ENCODE measurements around the gene DCAF8.

Gene DCAF8

DNA sequence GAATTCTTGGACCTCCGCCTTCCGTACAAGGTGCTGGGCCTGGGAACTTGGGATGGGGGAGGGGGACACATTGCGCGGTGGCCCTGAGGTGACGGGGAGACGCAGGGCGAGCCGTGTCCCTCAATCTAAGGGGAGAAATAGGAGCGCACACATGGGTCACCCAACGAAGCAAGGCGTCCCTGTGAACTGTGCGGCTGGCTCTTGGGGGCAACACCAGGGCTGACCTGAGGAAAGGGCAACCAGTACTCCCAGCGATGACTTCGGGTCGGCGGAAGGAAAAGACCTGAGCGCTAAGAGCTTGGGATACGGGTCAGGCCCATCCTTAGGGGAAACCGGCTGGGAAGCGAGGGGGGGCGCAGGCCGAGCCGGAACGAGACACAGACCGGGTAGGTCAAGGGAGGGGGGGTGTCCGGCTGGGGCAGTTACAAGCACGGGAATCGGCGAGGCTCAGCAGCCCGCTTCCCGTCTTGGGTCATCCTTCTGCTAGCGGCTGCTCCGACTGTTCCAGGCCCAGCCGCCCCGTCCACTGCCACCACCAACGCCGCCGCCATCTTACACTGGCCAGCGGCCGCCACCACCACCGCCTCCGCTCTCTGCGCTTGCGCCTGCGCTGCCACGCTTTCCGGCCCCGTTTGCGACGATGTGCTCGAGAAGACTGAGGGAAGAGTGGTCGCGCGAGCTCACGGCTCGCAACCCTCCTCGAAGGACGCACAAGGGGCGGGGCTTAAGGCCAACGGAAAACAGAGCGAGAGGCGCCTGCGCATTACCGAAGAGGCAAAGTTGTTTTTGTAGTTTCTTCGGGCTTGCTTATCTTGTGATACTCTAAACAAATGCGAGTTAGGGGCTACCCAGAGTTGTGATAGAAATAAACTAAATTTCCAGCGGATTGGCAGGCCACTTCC is at the start of gene DCAF8:
Gene DCAF8 (minus strand): TSS at position 657 of the 902 bp plus-strand sequence. CDS start 18,541 bp downstream, outside the sequence.
- ATAC-seq = peak; percentile 94
- TF ChIP-seq ARNTL (CRISPR knock-in tag; IDR thresholded peaks at IDR 0.05; ENCODE audit: borderline replicate concordance, low read depth) = no peak
- TF ChIP-seq, protein P1, sequence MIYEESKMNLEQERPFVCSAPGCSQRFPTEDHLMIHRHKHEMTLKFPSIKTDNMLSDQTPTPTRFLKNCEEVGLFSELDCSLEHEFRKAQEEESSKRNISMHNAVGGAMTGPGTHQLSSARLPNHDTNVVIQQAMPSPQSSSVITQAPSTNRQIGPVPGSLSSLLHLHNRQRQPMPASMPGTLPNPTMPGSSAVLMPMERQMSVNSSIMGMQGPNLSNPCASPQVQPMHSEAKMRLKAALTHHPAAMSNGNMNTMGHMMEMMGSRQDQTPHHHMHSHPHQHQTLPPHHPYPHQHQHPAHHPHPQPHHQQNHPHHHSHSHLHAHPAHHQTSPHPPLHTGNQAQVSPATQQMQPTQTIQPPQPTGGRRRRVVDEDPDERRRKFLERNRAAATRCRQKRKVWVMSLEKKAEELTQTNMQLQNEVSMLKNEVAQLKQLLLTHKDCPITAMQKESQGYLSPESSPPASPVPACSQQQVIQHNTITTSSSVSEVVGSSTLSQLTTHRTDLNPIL (CRISPR knock-in tag; IDR thresholded peaks at IDR 0.05; ENCODE audit: low read depth) = no peak
- no peak for TF ChIP-seq OSR1 (CRISPR knock-in tag; IDR thresholded peaks at IDR 0.05)

DNA sequence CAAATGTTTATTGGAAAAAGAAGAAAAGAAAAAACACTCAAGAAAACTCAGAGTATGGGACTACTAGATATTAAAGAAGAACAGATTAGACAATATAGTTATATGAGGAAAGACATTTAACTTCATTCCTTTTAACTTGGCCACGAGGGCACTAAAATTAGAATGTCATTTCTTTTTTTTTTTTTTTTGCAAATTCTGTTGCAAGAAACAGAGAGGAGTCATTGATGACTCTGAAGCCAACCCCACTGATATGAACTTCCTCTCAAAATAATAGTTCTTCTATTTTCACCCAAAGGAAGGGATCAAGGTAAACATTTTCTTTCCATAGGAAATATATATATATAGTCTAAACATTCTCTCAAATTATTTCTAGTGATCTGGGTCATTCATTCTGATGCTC is 47.2 kb upstream of the DCAF8 start:
- TF ChIP-seq OSR1 (CRISPR knock-in tag; IDR thresholded peaks at IDR 0.05) = no peak
- no peak for TF ChIP-seq ZFP30 (CRISPR knock-in tag; IDR thresholded peaks at IDR 0.05)
- no peak for TF ChIP-seq PPARA (CRISPR knock-in tag; IDR thresholded peaks at IDR 0.05; ENCODE audit: borderline replicate concordance)
- no peak for TF ChIP-seq TOX (CRISPR knock-in tag; IDR thresholded peaks at IDR 0.05; ENCODE audit: borderline replicate concordance)
- no peak for TF ChIP-seq ZC3H10 (CRISPR knock-in tag; IDR thresholded peaks at IDR 0.05)
- no peak for TF ChIP-seq SNAI2 (CRISPR knock-in tag; IDR thresholded peaks at IDR 0.05)
- no peak for TF ChIP-seq ZNF70 (CRISPR knock-in tag; IDR thresholded peaks at IDR 0.05)
- TF ChIP-seq, protein P2, sequence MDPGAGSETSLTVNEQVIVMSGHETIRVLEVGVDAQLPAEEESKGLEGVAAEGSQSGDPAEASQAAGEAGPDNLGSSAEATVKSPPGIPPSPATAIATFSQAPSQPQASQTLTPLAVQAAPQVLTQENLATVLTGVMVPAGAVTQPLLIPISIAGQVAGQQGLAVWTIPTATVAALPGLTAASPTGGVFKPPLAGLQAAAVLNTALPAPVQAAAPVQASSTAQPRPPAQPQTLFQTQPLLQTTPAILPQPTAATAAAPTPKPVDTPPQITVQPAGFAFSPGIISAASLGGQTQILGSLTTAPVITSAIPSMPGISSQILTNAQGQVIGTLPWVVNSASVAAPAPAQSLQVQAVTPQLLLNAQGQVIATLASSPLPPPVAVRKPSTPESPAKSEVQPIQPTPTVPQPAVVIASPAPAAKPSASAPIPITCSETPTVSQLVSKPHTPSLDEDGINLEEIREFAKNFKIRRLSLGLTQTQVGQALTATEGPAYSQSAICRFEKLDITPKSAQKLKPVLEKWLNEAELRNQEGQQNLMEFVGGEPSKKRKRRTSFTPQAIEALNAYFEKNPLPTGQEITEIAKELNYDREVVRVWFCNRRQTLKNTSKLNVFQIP (CRISPR knock-in tag; IDR thresholded peaks at IDR 0.05; ENCODE audit: borderline replicate concordance, low read depth) = no peak
- TF ChIP-seq, protein P1 (CRISPR knock-in tag; IDR thresholded peaks at IDR 0.05; ENCODE audit: low read depth) = no peak
- TF ChIP-seq, protein P3, sequence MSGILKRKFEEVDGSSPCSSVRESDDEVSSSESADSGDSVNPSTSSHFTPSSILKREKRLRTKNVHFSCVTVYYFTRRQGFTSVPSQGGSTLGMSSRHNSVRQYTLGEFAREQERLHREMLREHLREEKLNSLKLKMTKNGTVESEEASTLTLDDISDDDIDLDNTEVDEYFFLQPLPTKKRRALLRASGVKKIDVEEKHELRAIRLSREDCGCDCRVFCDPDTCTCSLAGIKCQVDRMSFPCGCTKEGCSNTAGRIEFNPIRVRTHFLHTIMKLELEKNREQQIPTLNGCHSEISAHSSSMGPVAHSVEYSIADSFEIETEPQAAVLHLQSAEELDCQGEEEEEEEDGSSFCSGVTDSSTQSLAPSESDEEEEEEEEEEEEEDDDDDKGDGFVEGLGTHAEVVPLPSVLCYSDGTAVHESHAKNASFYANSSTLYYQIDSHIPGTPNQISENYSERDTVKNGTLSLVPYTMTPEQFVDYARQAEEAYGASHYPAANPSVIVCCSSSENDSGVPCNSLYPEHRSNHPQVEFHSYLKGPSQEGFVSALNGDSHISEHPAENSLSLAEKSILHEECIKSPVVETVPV (CRISPR knock-in tag; IDR thresholded peaks at IDR 0.05) = no peak
- TF ChIP-seq BACH2 (CRISPR knock-in tag; IDR thresholded peaks at IDR 0.05; ENCODE audit: borderline replicate concordance) = no peak
- no peak for TF ChIP-seq ZNF8 (CRISPR knock-in tag; IDR thresholded peaks at IDR 0.05)
- no peak for TF ChIP-seq CSDC2 (CRISPR knock-in tag; IDR thresholded peaks at IDR 0.05)
- no peak for TF ChIP-seq ARNTL (CRISPR knock-in tag; IDR thresholded peaks at IDR 0.05; ENCODE audit: borderline replicate concordance, low read depth)
- TF ChIP-seq ZFP3 (CRISPR knock-in tag; IDR thresholded peaks at IDR 0.05) = no peak
- no peak for TF ChIP-seq ESRRG (CRISPR knock-in tag; IDR thresholded peaks at IDR 0.05)
- TF ChIP-seq TCF4 (CRISPR knock-in tag; IDR thresholded peaks at IDR 0.05; ENCODE audit: borderline replicate concordance) = no peak
- TF ChIP-seq GLIS3 (CRISPR knock-in tag; IDR thresholded peaks at IDR 0.05) = no peak
- TF ChIP-seq ZNF565 (CRISPR knock-in tag; conservative IDR thresholded peaks at IDR 0.05; ENCODE audit: low read depth) = no peak
- TF ChIP-seq, protein P4, sequence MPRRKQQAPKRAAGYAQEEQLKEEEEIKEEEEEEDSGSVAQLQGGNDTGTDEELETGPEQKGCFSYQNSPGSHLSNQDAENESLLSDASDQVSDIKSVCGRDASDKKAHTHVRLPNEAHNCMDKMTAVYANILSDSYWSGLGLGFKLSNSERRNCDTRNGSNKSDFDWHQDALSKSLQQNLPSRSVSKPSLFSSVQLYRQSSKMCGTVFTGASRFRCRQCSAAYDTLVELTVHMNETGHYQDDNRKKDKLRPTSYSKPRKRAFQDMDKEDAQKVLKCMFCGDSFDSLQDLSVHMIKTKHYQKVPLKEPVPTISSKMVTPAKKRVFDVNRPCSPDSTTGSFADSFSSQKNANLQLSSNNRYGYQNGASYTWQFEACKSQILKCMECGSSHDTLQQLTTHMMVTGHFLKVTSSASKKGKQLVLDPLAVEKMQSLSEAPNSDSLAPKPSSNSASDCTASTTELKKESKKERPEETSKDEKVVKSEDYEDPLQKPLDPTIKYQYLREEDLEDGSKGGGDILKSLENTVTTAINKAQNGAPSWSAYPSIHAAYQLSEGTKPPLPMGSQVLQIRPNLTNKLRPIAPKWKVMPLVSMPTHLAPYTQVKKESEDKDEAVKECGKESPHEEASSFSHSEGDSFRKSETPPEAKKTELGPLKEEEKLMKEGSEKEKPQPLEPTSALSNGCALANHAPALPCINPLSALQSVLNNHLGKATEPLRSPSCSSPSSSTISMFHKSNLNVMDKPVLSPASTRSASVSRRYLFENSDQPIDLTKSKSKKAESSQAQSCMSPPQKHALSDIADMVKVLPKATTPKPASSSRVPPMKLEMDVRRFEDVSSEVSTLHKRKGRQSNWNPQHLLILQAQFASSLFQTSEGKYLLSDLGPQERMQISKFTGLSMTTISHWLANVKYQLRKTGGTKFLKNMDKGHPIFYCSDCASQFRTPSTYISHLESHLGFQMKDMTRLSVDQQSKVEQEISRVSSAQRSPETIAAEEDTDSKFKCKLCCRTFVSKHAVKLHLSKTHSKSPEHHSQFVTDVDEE (CRISPR knock-in tag; IDR thresholded peaks at IDR 0.05) = no peak
- ATAC-seq = no peak

DNA sequence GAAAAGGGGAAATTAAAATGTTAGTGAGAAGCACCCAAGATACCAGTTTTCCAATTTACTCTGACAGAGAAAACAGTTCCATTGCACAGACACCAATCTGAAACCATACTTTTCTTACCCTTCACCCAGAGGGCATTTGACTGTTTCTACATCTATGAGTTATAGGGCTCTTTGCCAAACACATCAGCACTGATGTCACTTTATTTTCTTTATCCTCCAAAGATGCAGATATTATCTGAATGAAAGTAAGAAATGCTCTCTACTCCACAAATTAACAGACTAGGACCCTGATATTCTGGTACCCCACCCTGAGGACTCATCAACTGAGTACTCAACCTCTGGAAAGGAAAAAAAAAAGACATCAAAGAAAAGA is 46.8 kb upstream of the DCAF8 start:
- ATAC-seq = no peak
- TF ChIP-seq ARNTL (CRISPR knock-in tag; IDR thresholded peaks at IDR 0.05; ENCODE audit: borderline replicate concordance, low read depth) (no peak), TCF4 (CRISPR knock-in tag; IDR thresholded peaks at IDR 0.05; ENCODE audit: borderline replicate concordance) (no peak), ZNF565 (CRISPR knock-in tag; conservative IDR thresholded peaks at IDR 0.05; ENCODE audit: low read depth) (no peak), ISL1 (CRISPR knock-in tag; IDR thresholded peaks at IDR 0.05) (no peak), ZNF70 (CRISPR knock-in tag; IDR thresholded peaks at IDR 0.05) (no peak)
- TF ChIP-seq, protein P5, sequence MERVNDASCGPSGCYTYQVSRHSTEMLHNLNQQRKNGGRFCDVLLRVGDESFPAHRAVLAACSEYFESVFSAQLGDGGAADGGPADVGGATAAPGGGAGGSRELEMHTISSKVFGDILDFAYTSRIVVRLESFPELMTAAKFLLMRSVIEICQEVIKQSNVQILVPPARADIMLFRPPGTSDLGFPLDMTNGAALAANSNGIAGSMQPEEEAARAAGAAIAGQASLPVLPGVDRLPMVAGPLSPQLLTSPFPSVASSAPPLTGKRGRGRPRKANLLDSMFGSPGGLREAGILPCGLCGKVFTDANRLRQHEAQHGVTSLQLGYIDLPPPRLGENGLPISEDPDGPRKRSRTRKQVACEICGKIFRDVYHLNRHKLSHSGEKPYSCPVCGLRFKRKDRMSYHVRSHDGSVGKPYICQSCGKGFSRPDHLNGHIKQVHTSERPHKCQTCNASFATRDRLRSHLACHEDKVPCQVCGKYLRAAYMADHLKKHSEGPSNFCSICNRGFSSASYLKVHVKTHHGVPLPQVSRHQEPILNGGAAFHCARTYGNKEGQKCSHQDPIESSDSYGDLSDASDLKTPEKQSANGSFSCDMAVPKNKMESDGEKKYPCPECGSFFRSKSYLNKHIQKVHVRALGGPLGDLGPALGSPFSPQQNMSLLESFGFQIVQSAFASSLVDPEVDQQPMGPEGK (CRISPR knock-in tag; IDR thresholded peaks at IDR 0.05; ENCODE audit: borderline replicate concordance) = no peak
